Breast epithelium (tissue), 3 donors: ENCODE results near the gene CDC73.

ENCODE experiments used
- CTCF ChIP-seq, 3 donors: fragments of 450-650 bp; IDR thresholded peaks; one replicate each; pipeline ENCODE4 v1.5.1; 2016 to 2017; ENCODE audit warnings: antibody characterized with exemption in 3 of 3, mild to moderate bottlenecking in 3 of 3, moderate library complexity in 3 of 3
- POLR2A ChIP-seq: fragments of 450-650 bp; IDR thresholded peaks from one replicate; pipeline ENCODE4 v1.6.1; 2016; ENCODE audit warnings: antibody characterized with exemption, mild to moderate bottlenecking, moderate library complexity
- POLR2AphosphoS5 ChIP-seq, 3 donors: sonication (generic); formaldehyde crosslinking; IDR thresholded peaks; one replicate each; pipeline ENCODE4 v1.6.1; 2017; ENCODE audit warnings: antibody characterized with exemption in 3 of 3

GRCh38 chr1:193219391-193219790 lies 97.6 kb downstream of the CDC73 start:
- TF ChIP-seq CTCF (IDR thresholded peaks at IDR 0.05), result no peak
- TF ChIP-seq POLR2A, result no peak
- TF ChIP-seq POLR2AphosphoS5 (IDR thresholded peaks at IDR 0.05), result no peak
